K562 (cell line): ENCODE measurements around the gene ARMC9. TPM values are rescaled to one million over a fixed set of nuclear protein-coding genes. Genes with fewer than 3 reads are reported as not detected.

Experiments
- ATAC-seq: fragments of 200-7000 bp; cut with Tn5 transposase; 3 replicates; pipeline ENCODE4 v1.9.1; 2020; ENCODE audit warnings: moderate library complexity
- BruUV-seq: library from RNA; stranded (reverse); fragments of 400-500 nt; replicated peaks from 2 replicates; lab custom pipeline; 2021; lab: Mats Ljungman, UMichigan
- CTCF ChIA-PET: fragments of 300-600 bp; formaldehyde crosslinking; extraction: SDS; loops from one replicate; lab custom pipeline; 2021; ENCODE audit warnings: low intra/inter-chr PET ratio; lab: Yijun Ruan, JAX
- POLR2A ChIA-PET: fragments of 300-600, 350-650 bp; sonication (Branson Sonifier 250); formaldehyde crosslinking; extraction: SDS; loops from one replicate; lab custom pipeline; 2021; ENCODE audit warnings: antibody characterized with exemption, inconsistent platforms; lab: Yijun Ruan, JAX
- DNase-seq, 4 experiments: peaks; one replicate each; pipeline versions ENCODE4 v3.0.0 to v3.0.0-alpha.2; 2011 to 2018; ENCODE audit warnings: low spot score in 3 of 4, mixed read lengths in 3 of 4; ENCODE audit errors: extremely low read depth in 1 of 4
- FAIRE-seq: peaks from 2 replicates; lab custom pipeline; 2011; peaks lifted over from hg19 to GRCh38; lab: Jason Lieb, UNC
- H2AFZ ChIP-seq: 2 replicates; pipeline ENCODE4 v1.6.0; 2011; ENCODE audit warnings: low read depth, low read length, control low read depth, inconsistent platforms
- H3K27ac ChIP-seq: fragments of 200-600 bp; 3 replicates; pipeline ENCODE4 v1.8.0; 2011; ENCODE audit warnings: low read depth, mild to moderate bottlenecking, control low read depth, inconsistent platforms, low read length, moderate library complexity, mixed read lengths; ENCODE audit errors: extremely low read depth
- H3K27me3 ChIP-seq, 2 experiments: fragments of 300-600 bp in 1 of 2; 2 replicates in 1 of 2; 3 replicates in 1 of 2; pipeline versions ENCODE4 v1.6.0 to v1.8.0; 2011; ENCODE audit warnings: inconsistent platforms in 2 of 2, low read length in 2 of 2, mild to moderate bottlenecking in 1 of 2, mixed read lengths in 1 of 2, moderate library complexity in 1 of 2; ENCODE audit not compliant: control insufficient read depth in 2 of 2, insufficient read depth in 2 of 2
- H3K36me3 ChIP-seq: fragments of 300-600 bp; 3 replicates; pipeline ENCODE4 v1.8.0; 2011; ENCODE audit warnings: mild to moderate bottlenecking, low read length, inconsistent platforms; ENCODE audit not compliant: control insufficient read depth, insufficient read depth
- H3K4me1 ChIP-seq, 2 experiments: fragments of 200-600 bp in 1 of 2; replicated peaks in 1 of 2; 2 replicates in 1 of 2; 3 replicates in 1 of 2; pipeline versions ENCODE4 v1.5.1 to v1.8.0; 2011; ENCODE audit warnings: inconsistent platforms in 2 of 2, low read length in 2 of 2, mild to moderate bottlenecking in 1 of 2, mixed read lengths in 1 of 2, moderate library complexity in 1 of 2; ENCODE audit not compliant: control insufficient read depth in 2 of 2, insufficient read depth in 2 of 2
- H3K4me2 ChIP-seq: 2 replicates; pipeline ENCODE4 v1.6.1; 2011; ENCODE audit warnings: low read length, control low read depth, inconsistent platforms, mixed read lengths; ENCODE audit not compliant: insufficient read depth
- H3K4me3 ChIP-seq: fragments of 200-600 bp; sonication (generic), shearing (Covaris generic); 2 replicates; pipeline ENCODE4 v1.5.1; 2016; ENCODE audit warnings: control low read depth, inconsistent platforms
- H3K79me2 ChIP-seq: fragments of 200-600 bp; 3 replicates; pipeline ENCODE4 v1.8.0; 2011; ENCODE audit warnings: low read length, inconsistent platforms; ENCODE audit not compliant: control insufficient read depth, insufficient read depth
- H3K9ac ChIP-seq, 2 experiments: 2 replicates each; pipeline versions ENCODE4 v1.6.0 to v1.6.1; 2011; ENCODE audit warnings: low read depth in 2 of 2, low read length in 2 of 2, control low read depth in 1 of 2, inconsistent platforms in 1 of 2, mild to moderate bottlenecking in 1 of 2, mixed read lengths in 1 of 2; ENCODE audit not compliant: insufficient read depth in 1 of 2
- H3K9me1 ChIP-seq: one replicate; pipeline ENCODE4 v1.6.0; 2011; ENCODE audit warnings: inconsistent platforms, mild to moderate bottlenecking, low read length, moderate library complexity; ENCODE audit not compliant: control insufficient read depth, insufficient read depth
- H3K9me3 ChIP-seq: replicated peaks from 2 replicates; pipeline ENCODE4 v1.5.1; 2011; ENCODE audit warnings: low read depth, low read length, inconsistent platforms; ENCODE audit not compliant: control insufficient read depth, insufficient read depth
- H4K20me1 ChIP-seq: replicated peaks from 2 replicates; pipeline ENCODE4 v1.6.1; 2011; ENCODE audit warnings: low read length, inconsistent platforms, mixed read lengths; ENCODE audit not compliant: control insufficient read depth, insufficient read depth
- C11orf30 ChIP-seq: fragments of 450-650 bp; IDR thresholded peaks from 2 replicates; pipeline ENCODE4 v1.6.1; 2016; ENCODE audit warnings: low read depth, mild to moderate bottlenecking
- DEAF1 ChIP-seq: fragments of 450-650 bp; formaldehyde crosslinking; IDR thresholded peaks from 2 replicates; pipeline ENCODE4 v1.4.0; 2020; ENCODE audit warnings: mild to moderate bottlenecking, moderate library complexity
- DLX4 ChIP-seq: fragments of 250-450 bp; sonication (Bioruptor Pico); IDR thresholded peaks from 2 replicates; pipeline ENCODE4 v1.6.1; 2021; ENCODE audit warnings: mild to moderate bottlenecking
- DMBX1 ChIP-seq: fragments of 250-450 bp; sonication (Bioruptor Pico); IDR thresholded peaks from 2 replicates; pipeline ENCODE4 v1.8.0; 2022; ENCODE audit warnings: inconsistent platforms, mild to moderate bottlenecking, moderate library complexity, borderline replicate concordance
- E2F4 ChIP-seq: sonication (generic); formaldehyde crosslinking; IDR thresholded peaks from 2 replicates; pipeline ENCODE4 v1.8.0; 2022; ENCODE audit warnings: mild to moderate bottlenecking, low read depth, missing genetic modification reagents
- MAFF ChIP-seq: IDR thresholded peaks from 2 replicates; pipeline ENCODE4 v1.6.1; 2012; ENCODE audit warnings: low read length, improper control_type of control experiment
- MAFG ChIP-seq: fragments of 450-650 bp; conservative IDR thresholded peaks from 2 replicates; pipeline ENCODE4 v1.6.1; 2016; ENCODE audit warnings: missing genetic modification characterization, missing compliant biosample characterization
- MAFK ChIP-seq: IDR thresholded peaks from 2 replicates; pipeline ENCODE4 v1.6.1; 2011; ENCODE audit warnings: low read length, improper control_type of control experiment
- RNF2 ChIP-seq: sonication (generic); IDR thresholded peaks from 2 replicates; pipeline ENCODE4 v1.6.1; 2016
- TBP ChIP-seq: optimal IDR thresholded peaks from 2 replicates; pipeline ENCODE3; 2011; ENCODE audit warnings: low read depth, low read length, improper control_type of control experiment
- ZNF316 ChIP-seq: fragments of 450-650 bp; IDR thresholded peaks from 2 replicates; pipeline ENCODE4 v1.6.1; 2016
- WGBS: fragments of 100-300 bp; shearing (Covaris generic); methylation state at CpG from one replicate; pipeline ENCODE4 v1.1.6; 2016; ENCODE audit warnings: low coverage, mixed read lengths; ENCODE audit not compliant: insufficient coverage; ENCODE audit errors: missing lambda C conversion rate; 5-methylcytosine and 5-hydroxymethylcytosine counted together
- in situ Hi-C: fragments of 300-500 bp; cut with MboI; formaldehyde crosslinking; loops from 4 replicates; pipeline ENCODE4 v1.15.0; 2018; ENCODE audit warnings: inconsistent platforms, mixed read lengths
- intact Hi-C: fragments of 100-400 bp; cut with micrococcal nuclease; formaldehyde crosslinking; loops from 2 replicates; pipeline ENCODE4 v1.14.2; 2022
- polyA plus RNA-seq, 8 experiments: library from polyadenylated mRNA; depleted of rRNA in 4 of 8; stranded (reverse) in 5 of 8; unstranded in 3 of 8; fragments of >200 nt; fragmentation: Nextera tagmentation in 2 of 8; fragmentation: Illumina TruSeq in 1 of 8; extraction: Ambion mirVana in 2 of 8; extraction: Trizol in 1 of 8; gene quantifications; 2 replicates each; pipeline versions ENCODE4 v1.2.1 to v1.2.3, GENCODE V29; 2011 to 2014; ENCODE audit warnings: inconsistent platforms in 1 of 8, missing spikeins in 1 of 8
- total RNA-seq, 7 experiments: library from RNA; depleted of rRNA in 6 of 7; stranded (reverse); fragments of >200 nt in 6 of 7; fragmentation: Illumina TruSeq in 2 of 7; extraction: Trizol in 2 of 7; gene quantifications; 2 replicates each; pipeline versions ENCODE4 v1.2.1 to v1.2.3, GENCODE V29; 2011 to 2021; ENCODE audit warnings: low replicate concordance in 1 of 7

ARMC9 gene
- total and polyA plus RNA-seq, 9 of the 15 experiments (the other 6 are each of a cell fraction or from before 2014, with no cell fraction given) = 0.36 to 2.3 (median 1.1) TPM

GRCh38 chr2:231201475-231201814 is 3.0 kb downstream of the ARMC9 start (continued):
- TF ChIP-seq E2F4 (CRISPR knock-in tag) (no peak), DMBX1 (CRISPR knock-in tag) (no peak), DEAF1 (no peak), TBP (no peak), RNF2 (no peak)

GRCh38 chr2:231203087-231203486 is 4.7 kb downstream of the ARMC9 start:
- POLR2A ChIA-PET = interaction anchor here (0.7 kb wide), 1 partner anchor 261 kb away, joined by 3 read pairs; no protein-coding TSS in a partner anchor
- BruUV-seq = no TSS peak
- intact Hi-C loops = no loop called here

More at GRCh38 chr2:231203087-231203486, 4.7 kb downstream of the ARMC9 start:
- Histone ChIP-seq H3K27ac (no peak overlapping the region), H3K9ac (no peak overlapping the region), H3K79me2 (no peaks in the 10 kb centered on the region), H3K4me2 (no peak overlapping the region), H2AFZ (no peak overlapping the region), H3K4me1 (peaks cover 8 to 21% of the 10 kb centered on the region in 2 experiments; a peak in 4 of 5 replicates), H3K9me3 (no peaks in the 10 kb centered on the region), H4K20me1 (no peaks in the 10 kb centered on the region), H3K36me3 (no peaks in the 10 kb centered on the region), H3K9me1 (peaks cover 3% of the 10 kb centered on the region), H3K27me3 (no peaks in the 10 kb centered on the region), H3K4me3 (no peak overlapping the region)
- DNase-seq (no peak), FAIRE-seq (no peak), ATAC-seq (no peak)
- CTCF ChIA-PET = no interaction called here
- TF ChIP-seq ZNF316 (peak; percentile 91), MAFK (peak; percentile 82), C11orf30 (peak; percentile 85), MAFF (peak; percentile 82), MAFG (tag) (peak; percentile 76), DLX4 (CRISPR knock-in tag) (no peak)
- WGBS = 36% methylated on average over 4 of the region's 7 CpGs
- in situ Hi-C loops = no loop called here
